Smooth muscle cell (in vitro differentiated cells): ENCODE results near the gene SASH1. TPM values are rescaled to one million over a fixed set of nuclear protein-coding genes. Genes with fewer than 3 reads are reported as not detected.
A peak's percentile ranks its signal among the peaks of the same experiment; 100 is the strongest.

Experiments
- DNase-seq: peaks from one replicate; lab custom pipeline; 2025; ENCODE audit not compliant: unreplicated experiment; lab: John Stamatoyannopoulos, UW
- H2AFZ ChIP-seq: fragments of 200-600 bp; sonication (generic); 2 replicates; pipeline ENCODE4 v1.6.0; 2016; ENCODE audit warnings: antibody characterized with exemption, low read depth, mild to moderate bottlenecking
- H3F3A ChIP-seq: fragments of 200-600 bp; sonication (generic); 2 replicates; pipeline ENCODE4 v1.6.0; 2017; ENCODE audit warnings: antibody characterized with exemption, low read depth
- H3K27ac ChIP-seq: fragments of 200-600 bp; sonication (generic); 2 replicates; pipeline ENCODE4 v1.5.1; 2016; ENCODE audit warnings: low read depth, mild to moderate bottlenecking
- H3K27me3 ChIP-seq: fragments of 200-600 bp; sonication (generic); 2 replicates; pipeline ENCODE4 v1.6.1; 2016; ENCODE audit warnings: low read depth, mild to moderate bottlenecking
- H3K36me3 ChIP-seq: fragments of 200-600 bp; sonication (generic); 2 replicates; pipeline ENCODE4 v1.5.1; 2016; ENCODE audit warnings: low read depth
- H3K4me1 ChIP-seq: fragments of 200-600 bp; sonication (generic); 2 replicates; pipeline ENCODE4 v1.5.1; 2016; ENCODE audit warnings: low read depth
- H3K4me2 ChIP-seq: fragments of 200-600 bp; sonication (generic); 2 replicates; pipeline ENCODE4 v1.6.0; 2016; ENCODE audit warnings: mild to moderate bottlenecking
- H3K4me3 ChIP-seq: fragments of 200-600 bp; sonication (generic); 2 replicates; pipeline ENCODE4 v1.5.1; 2016; ENCODE audit warnings: mild to moderate bottlenecking
- H3K79me2 ChIP-seq: fragments of 200-600 bp; sonication (generic); 2 replicates; pipeline ENCODE4 v1.6.0; 2016; ENCODE audit warnings: low read depth, mild to moderate bottlenecking
- H3K9ac ChIP-seq: fragments of 200-600 bp; sonication (generic); 2 replicates; pipeline ENCODE4 v1.6.0; 2016; ENCODE audit warnings: low read depth
- H3K9me3 ChIP-seq: fragments of 200-600 bp; sonication (generic); replicated peaks from 2 replicates; pipeline ENCODE4 v1.5.1; 2016; ENCODE audit warnings: low read depth
- H4K20me1 ChIP-seq: fragments of 200-600 bp; sonication (generic); 2 replicates; pipeline ENCODE4 v1.6.0; 2016; ENCODE audit warnings: low read depth
- CTCF ChIP-seq: fragments of 200-600 bp; sonication (generic); IDR thresholded peaks from 2 replicates; pipeline ENCODE4 v1.5.1; 2017; ENCODE audit warnings: borderline replicate concordance, mild to moderate bottlenecking, antibody characterized with exemption; ENCODE audit not compliant: insufficient read depth, poor library complexity, severe bottlenecking
- WGBS: methylation state at CpG from one replicate; pipeline ENCODE4 v1.1.7; 2016; ENCODE audit warnings: low lambda C conversion rate; 5-methylcytosine and 5-hydroxymethylcytosine counted together
- polyA plus RNA-seq: library from polyadenylated mRNA; unstranded; fragments of >200 nt; fragmentation: Nextera tagmentation; extraction: Ambion mirVana; gene quantifications from 2 replicates; pipeline ENCODE4 v1.2.1, GENCODE V29; 2016
- total RNA-seq: library from RNA; depleted of rRNA; stranded (reverse); fragments of >200 nt; gene quantifications from 2 replicates; pipeline ENCODE4 v1.2.3, GENCODE V29; 2014

SASH1 gene
- total and polyA plus RNA-seq, 2 experiments from 2014 or later = 12.7 to 16.2 TPM

GRCh38 chr6:148404456-148405054 lies 61.9 kb downstream of the SASH1 start:
- no peaks in the 10 kb centered on the region for H3K9me3 ChIP-seq
- H4K20me1 ChIP-seq = no peaks in the 10 kb centered on the region
- H3K27me3 ChIP-seq = no peaks in the 10 kb centered on the region
- H3K27ac ChIP-seq = no peak overlapping the region
- H3K4me1 ChIP-seq = no peaks in the 10 kb centered on the region
- no peak for TF ChIP-seq CTCF
- H3K4me3 ChIP-seq = no peak overlapping the region
- no peak for DNase-seq
- no peak overlapping the region for H3K9ac ChIP-seq
- 84% methylated on average over 4 of the region's 10 CpGs for WGBS
- no peaks in the 10 kb centered on the region for H3K36me3 ChIP-seq
- no peaks in the 10 kb centered on the region for H3K79me2 ChIP-seq
- H2AFZ ChIP-seq = no peak overlapping the region
- no peak overlapping the region for H3K4me2 ChIP-seq
- no peaks in the 10 kb centered on the region for H3F3A ChIP-seq

DNA sequence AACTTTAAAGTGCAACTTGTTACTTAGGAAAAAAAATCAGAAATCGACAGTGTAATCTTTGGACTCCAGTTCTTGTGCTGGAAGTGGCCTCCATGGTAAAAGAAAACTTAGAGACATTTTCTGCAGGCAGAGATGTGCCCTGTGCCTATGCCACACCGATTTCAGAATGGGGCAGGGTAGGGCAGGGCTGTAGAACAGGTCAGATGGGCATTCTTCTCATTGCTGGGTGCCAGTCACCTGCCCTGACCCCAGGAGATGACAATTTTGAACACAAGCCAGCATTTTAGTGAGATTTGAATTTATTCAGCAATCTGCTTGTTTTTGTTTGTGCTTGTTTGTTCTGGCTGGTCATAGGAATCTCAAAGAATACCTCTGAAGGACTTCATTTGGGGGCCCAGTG lies 63.3 kb downstream of the SASH1 start:
- no peak overlapping the region for H2AFZ ChIP-seq
- H3F3A ChIP-seq = no peaks in the 10 kb centered on the region
- no peaks in the 10 kb centered on the region for H3K27me3 ChIP-seq
- TF ChIP-seq CTCF = no peak
- no peaks in the 10 kb centered on the region for H3K79me2 ChIP-seq
- H3K9me3 ChIP-seq = no peaks in the 10 kb centered on the region
- WGBS = 97% methylated on average over 2 of the region's 2 CpGs
- H4K20me1 ChIP-seq = no peaks in the 10 kb centered on the region
- H3K9ac ChIP-seq = no peak overlapping the region
- H3K4me2 ChIP-seq = no peak overlapping the region
- no peaks in the 10 kb centered on the region for H3K4me1 ChIP-seq
- no peak overlapping the region for H3K4me3 ChIP-seq
- H3K27ac ChIP-seq = no peak overlapping the region
- no peaks in the 10 kb centered on the region for H3K36me3 ChIP-seq
- no peak for DNase-seq

- no peak for DNase-seq
- TF ChIP-seq CTCF = no peak
- Histone ChIP-seq H3K9me3 (no peaks in the 10 kb centered on the region), H3F3A (no peaks in the 10 kb centered on the region), H3K27ac (peak overlapping the region; percentile 5), H3K79me2 (no peaks in the 10 kb centered on the region), H4K20me1 (no peaks in the 10 kb centered on the region), H3K4me2 (peak overlapping the region; percentile 12), H3K4me3 (no peak overlapping the region), H2AFZ (no peak overlapping the region), H3K27me3 (no peaks in the 10 kb centered on the region), H3K9ac (no peak overlapping the region), H3K36me3 (no peaks in the 10 kb centered on the region), H3K4me1 (no peaks in the 10 kb centered on the region)
- 93% methylated on average over 6 of the region's 6 CpGs for WGBS
Observed at GRCh38 chr6:148406579-148407371, 64.1 kb downstream of the SASH1 start.
